Measurements from ENCODE around the gene MEGF8. TPM values are rescaled to one million over a fixed set of nuclear protein-coding genes. Genes with fewer than 3 reads are reported as not detected.

Gene MEGF8
- total and polyA plus RNA-seq, 9 of the 15 experiments (the other 6 are each of a cell fraction or from before 2014, with no cell fraction given) = 0.28 to 13.1 (median 3.0) TPM

DNA sequence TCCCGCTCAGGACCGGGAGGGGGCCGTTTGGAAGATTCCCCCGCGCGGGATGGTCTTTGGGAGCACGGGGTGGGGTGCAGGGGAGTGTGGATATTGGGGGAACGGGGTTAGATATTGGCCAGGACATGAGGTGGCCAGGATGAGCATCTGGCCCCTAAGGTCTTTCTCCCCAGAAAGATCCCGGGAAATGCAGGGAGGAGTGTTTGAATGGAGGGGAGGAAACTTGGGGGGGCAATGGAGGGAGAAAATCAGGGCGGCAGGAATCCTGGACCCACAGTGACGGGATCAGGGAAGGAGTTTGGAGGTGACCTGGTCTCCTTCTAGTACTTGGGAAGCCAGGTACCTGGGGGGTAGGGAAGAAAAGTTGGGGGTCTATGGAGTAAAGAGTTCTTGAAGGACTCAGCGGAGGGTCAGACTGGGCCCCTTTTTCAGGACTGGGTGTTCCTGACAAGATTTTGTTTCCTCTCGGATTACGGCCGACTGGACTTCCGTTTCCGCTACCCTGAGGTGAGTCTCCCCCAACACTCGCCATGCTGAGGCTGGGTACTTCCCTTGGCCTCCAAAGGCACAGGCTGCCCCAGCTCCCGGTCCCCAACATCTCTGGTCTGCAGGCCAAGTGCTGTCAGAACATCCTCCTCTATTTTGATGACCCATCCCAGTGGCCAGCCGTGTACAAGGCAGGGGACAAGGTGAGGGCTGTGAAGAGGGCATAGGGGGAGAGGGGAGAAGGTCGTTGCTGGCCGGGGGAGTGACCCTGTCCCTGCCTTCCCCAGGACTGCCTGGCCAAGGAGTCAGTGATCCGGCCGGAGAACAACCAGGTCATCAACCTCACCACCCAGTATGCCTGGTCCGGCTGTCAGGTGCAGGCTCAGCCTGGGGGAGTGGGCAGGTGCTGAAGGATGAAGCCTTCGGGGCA lies 11.3 kb upstream of the MEGF8 start (continued):
- TF ChIP-seq, protein P1, sequence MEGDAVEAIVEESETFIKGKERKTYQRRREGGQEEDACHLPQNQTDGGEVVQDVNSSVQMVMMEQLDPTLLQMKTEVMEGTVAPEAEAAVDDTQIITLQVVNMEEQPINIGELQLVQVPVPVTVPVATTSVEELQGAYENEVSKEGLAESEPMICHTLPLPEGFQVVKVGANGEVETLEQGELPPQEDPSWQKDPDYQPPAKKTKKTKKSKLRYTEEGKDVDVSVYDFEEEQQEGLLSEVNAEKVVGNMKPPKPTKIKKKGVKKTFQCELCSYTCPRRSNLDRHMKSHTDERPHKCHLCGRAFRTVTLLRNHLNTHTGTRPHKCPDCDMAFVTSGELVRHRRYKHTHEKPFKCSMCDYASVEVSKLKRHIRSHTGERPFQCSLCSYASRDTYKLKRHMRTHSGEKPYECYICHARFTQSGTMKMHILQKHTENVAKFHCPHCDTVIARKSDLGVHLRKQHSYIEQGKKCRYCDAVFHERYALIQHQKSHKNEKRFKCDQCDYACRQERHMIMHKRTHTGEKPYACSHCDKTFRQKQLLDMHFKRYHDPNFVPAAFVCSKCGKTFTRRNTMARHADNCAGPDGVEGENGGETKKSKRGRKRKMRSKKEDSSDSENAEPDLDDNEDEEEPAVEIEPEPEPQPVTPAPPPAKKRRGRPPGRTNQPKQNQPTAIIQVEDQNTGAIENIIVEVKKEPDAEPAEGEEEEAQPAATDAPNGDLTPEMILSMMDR (IDR thresholded peaks at IDR 0.05 in 2 of 3, conservative IDR thresholded peaks at IDR 0.05 in 1 of 3; ENCODE audit: insufficient read depth in 2 of 3, low read depth in 1 of 3, low read length in 3 of 3) = peak in 2 of 3 experiments; percentile 11 to 12; a peak in 3 of 6 replicates
- TF ChIP-seq, protein P2, sequence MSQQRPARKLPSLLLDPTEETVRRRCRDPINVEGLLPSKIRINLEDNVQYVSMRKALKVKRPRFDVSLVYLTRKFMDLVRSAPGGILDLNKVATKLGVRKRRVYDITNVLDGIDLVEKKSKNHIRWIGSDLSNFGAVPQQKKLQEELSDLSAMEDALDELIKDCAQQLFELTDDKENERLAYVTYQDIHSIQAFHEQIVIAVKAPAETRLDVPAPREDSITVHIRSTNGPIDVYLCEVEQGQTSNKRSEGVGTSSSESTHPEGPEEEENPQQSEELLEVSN (IDR thresholded peaks at IDR 0.05; ENCODE audit: borderline replicate concordance in 1 of 2, extremely low read depth in 1 of 2, insufficient read depth in 1 of 2, insufficient read length in 1 of 2, low read depth in 1 of 2, low read length in 1 of 2, poor library complexity in 1 of 2, severe bottlenecking in 1 of 2) = peak in 1 of 2 experiments; percentile 24
- TF ChIP-seq, protein P3, sequence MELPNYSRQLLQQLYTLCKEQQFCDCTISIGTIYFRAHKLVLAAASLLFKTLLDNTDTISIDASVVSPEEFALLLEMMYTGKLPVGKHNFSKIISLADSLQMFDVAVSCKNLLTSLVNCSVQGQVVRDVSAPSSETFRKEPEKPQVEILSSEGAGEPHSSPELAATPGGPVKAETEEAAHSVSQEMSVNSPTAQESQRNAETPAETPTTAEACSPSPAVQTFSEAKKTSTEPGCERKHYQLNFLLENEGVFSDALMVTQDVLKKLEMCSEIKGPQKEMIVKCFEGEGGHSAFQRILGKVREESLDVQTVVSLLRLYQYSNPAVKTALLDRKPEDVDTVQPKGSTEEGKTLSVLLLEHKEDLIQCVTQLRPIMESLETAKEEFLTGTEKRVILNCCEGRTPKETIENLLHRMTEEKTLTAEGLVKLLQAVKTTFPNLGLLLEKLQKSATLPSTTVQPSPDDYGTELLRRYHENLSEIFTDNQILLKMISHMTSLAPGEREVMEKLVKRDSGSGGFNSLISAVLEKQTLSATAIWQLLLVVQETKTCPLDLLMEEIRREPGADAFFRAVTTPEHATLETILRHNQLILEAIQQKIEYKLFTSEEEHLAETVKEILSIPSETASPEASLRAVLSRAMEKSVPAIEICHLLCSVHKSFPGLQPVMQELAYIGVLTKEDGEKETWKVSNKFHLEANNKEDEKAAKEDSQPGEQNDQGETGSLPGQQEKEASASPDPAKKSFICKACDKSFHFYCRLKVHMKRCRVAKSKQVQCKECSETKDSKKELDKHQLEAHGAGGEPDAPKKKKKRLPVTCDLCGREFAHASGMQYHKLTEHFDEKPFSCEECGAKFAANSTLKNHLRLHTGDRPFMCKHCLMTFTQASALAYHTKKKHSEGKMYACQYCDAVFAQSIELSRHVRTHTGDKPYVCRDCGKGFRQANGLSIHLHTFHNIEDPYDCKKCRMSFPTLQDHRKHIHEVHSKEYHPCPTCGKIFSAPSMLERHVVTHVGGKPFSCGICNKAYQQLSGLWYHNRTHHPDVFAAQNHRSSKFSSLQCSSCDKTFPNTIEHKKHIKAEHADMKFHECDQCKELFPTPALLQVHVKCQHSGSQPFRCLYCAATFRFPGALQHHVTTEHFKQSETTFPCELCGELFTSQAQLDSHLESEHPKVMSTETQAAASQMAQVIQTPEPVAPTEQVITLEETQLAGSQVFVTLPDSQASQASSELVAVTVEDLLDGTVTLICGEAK (IDR thresholded peaks at IDR 0.05) = 0 out of 2 replicates have a peak, but pooled peaks have one; percentile 0
- TF ChIP-seq, protein P3 (CRISPR knock-in tag; IDR thresholded peaks at IDR 0.05) = no peak
- TF ChIP-seq ZNF764 (CRISPR knock-in tag; IDR thresholded peaks at IDR 0.05; ENCODE audit: low read depth) = no peak

Data from K562 (cell line).